GM23338 (cell line): ENCODE data around the gene FKBP8. TPM values are rescaled to one million over a fixed set of nuclear protein-coding genes. Genes with fewer than 3 reads are reported as not detected.
"Not testable (repeated sequence)": the region's sequence is repeated elsewhere in the genome, so short reads cannot be mapped to it uniquely, and the experiment has no call there.

Experiments
- ATAC-seq: fragments of 200-7000 bp; cut with Tn5 transposase; 3 replicates; pipeline ENCODE4 v1.9.1; 2020
- DNase-seq: peaks from one replicate; pipeline ENCODE4 v3.0.0-alpha.2; 2015; ENCODE audit warnings: low spot score
- H2AFZ ChIP-seq: fragments of 200-600 bp; sonication (generic); 2 replicates; pipeline ENCODE4 v1.8.0; 2016; ENCODE audit warnings: antibody characterized with exemption, mild to moderate bottlenecking, moderate library complexity
- H3F3A ChIP-seq: fragments of 200-600 bp; sonication (generic); replicated peaks from 2 replicates; pipeline ENCODE4 v1.8.0; 2017; ENCODE audit warnings: antibody characterized with exemption, mixed run types, low read depth
- H3K27ac ChIP-seq: fragments of 200-600 bp; sonication (generic); 2 replicates; pipeline ENCODE4 v1.6.1; 2016; ENCODE audit warnings: low read depth
- H3K27me3 ChIP-seq: fragments of 200-600 bp; sonication (generic); 2 replicates; pipeline ENCODE4 v1.8.0; 2016; ENCODE audit warnings: mild to moderate bottlenecking, mixed run types, moderate library complexity; ENCODE audit not compliant: insufficient read depth
- H3K36me3 ChIP-seq: fragments of 200-600 bp; sonication (generic); 2 replicates; pipeline ENCODE4 v1.8.0; 2016; ENCODE audit warnings: mild to moderate bottlenecking; ENCODE audit not compliant: insufficient read depth
- H3K4me1 ChIP-seq: fragments of 200-600 bp; sonication (generic); 2 replicates; pipeline ENCODE4 v1.8.0; 2016; ENCODE audit warnings: mild to moderate bottlenecking, moderate library complexity; ENCODE audit not compliant: insufficient read depth
- H3K4me2 ChIP-seq: fragments of 200-600 bp; sonication (generic); 2 replicates; pipeline ENCODE4 v1.7.1; 2017; ENCODE audit warnings: mixed run types
- H3K4me3 ChIP-seq: fragments of 200-600 bp; sonication (generic); 2 replicates; pipeline ENCODE4 v1.6.1; 2016; ENCODE audit warnings: mixed run types
- H3K79me2 ChIP-seq: fragments of 200-600 bp; sonication (generic); replicated peaks from 2 replicates; pipeline ENCODE4 v1.8.0; 2017; ENCODE audit warnings: mild to moderate bottlenecking; ENCODE audit not compliant: insufficient read depth
- H3K9me2 ChIP-seq: fragments of 200-600 bp; sonication (generic); 2 replicates; pipeline ENCODE4 v1.8.0; 2017; ENCODE audit not compliant: insufficient read depth
- H4K20me1 ChIP-seq: fragments of 200-600 bp; sonication (generic); replicated peaks from 2 replicates; pipeline ENCODE4 v1.8.0; 2017; ENCODE audit warnings: mild to moderate bottlenecking; ENCODE audit not compliant: insufficient read depth
- H3K27ac Mint-ChIP-seq: 2 replicates; pipeline ENCODE4 v1.8.0; 2020; ENCODE audit warnings: inconsistent platforms, mild to moderate bottlenecking, moderate library complexity, mixed read lengths
- H3K27me3 Mint-ChIP-seq: 3 replicates; pipeline ENCODE4 v1.8.0; 2022; ENCODE audit warnings: low read depth, mild to moderate bottlenecking, moderate library complexity, mixed read lengths, inconsistent platforms; ENCODE audit not compliant: insufficient read depth, poor library complexity
- H3K36me3 Mint-ChIP-seq: 3 replicates; pipeline ENCODE4 v1.8.0; 2021; ENCODE audit warnings: low read depth, mild to moderate bottlenecking, inconsistent platforms, moderate library complexity, mixed read lengths
- H3K4me1 Mint-ChIP-seq: 3 replicates; pipeline ENCODE4 v1.8.0; 2020; ENCODE audit warnings: mild to moderate bottlenecking, inconsistent platforms, mixed read lengths
- H3K4me3 Mint-ChIP-seq: 3 replicates; pipeline ENCODE4 v1.8.0; 2021; ENCODE audit warnings: moderate library complexity, mild to moderate bottlenecking, inconsistent platforms, mixed read lengths
- H3K9me3 Mint-ChIP-seq: 3 replicates; pipeline ENCODE4 v1.8.0; 2020; ENCODE audit warnings: moderate library complexity, mild to moderate bottlenecking, inconsistent platforms, mixed read lengths
- CREB1 ChIP-seq: fragments of 250-450 bp; sonication (Bioruptor Pico); IDR thresholded peaks from 2 replicates; pipeline ENCODE4 v1.5.0; 2020; ENCODE audit warnings: low read depth, mild to moderate bottlenecking, moderate library complexity
- JUNB ChIP-seq: IDR thresholded peaks from one replicate; pipeline ENCODE4 v1.6.1; 2016; ENCODE audit warnings: antibody characterized with exemption; ENCODE audit not compliant: unreplicated experiment
- STAT1 ChIP-seq: IDR thresholded peaks from one replicate; pipeline ENCODE4 v1.6.1; 2016; ENCODE audit warnings: antibody characterized with exemption; ENCODE audit not compliant: unreplicated experiment
- ZNF462 ChIP-seq: fragments of 250-450 bp; sonication (Bioruptor Pico); IDR thresholded peaks from 2 replicates; pipeline ENCODE4 v1.5.0; 2020; ENCODE audit warnings: mild to moderate bottlenecking, moderate library complexity
- polyA plus RNA-seq: library from polyadenylated mRNA; unstranded; fragments of >200 nt; fragmentation: Nextera tagmentation; extraction: Ambion mirVana; gene quantifications from 2 replicates; pipeline ENCODE4 v1.2.1, GENCODE V29; 2016
- total RNA-seq: library from RNA; depleted of rRNA; stranded (reverse); fragments of >200 nt; shearing (Covaris generic); gene quantifications from 2 replicates; pipeline ENCODE4 v1.2.3, GENCODE V29; 2014
- TF ChIP-seq, protein P1 (sequence below), 2 experiments: fragments of 200-600 bp in 1 of 2; sonication (generic) in 1 of 2; conservative IDR thresholded peaks; 2 replicates each; pipeline versions ENCODE4 v1.5.1 to v1.6.1; 2016 to 2017; ENCODE audit warnings: antibody characterized with exemption in 2 of 2, low read depth in 2 of 2, mild to moderate bottlenecking in 2 of 2, moderate library complexity in 1 of 2

FKBP8 gene
- total and polyA plus RNA-seq, 2 experiments from 2014 or later, result 158 to 367 TPM

DNA sequence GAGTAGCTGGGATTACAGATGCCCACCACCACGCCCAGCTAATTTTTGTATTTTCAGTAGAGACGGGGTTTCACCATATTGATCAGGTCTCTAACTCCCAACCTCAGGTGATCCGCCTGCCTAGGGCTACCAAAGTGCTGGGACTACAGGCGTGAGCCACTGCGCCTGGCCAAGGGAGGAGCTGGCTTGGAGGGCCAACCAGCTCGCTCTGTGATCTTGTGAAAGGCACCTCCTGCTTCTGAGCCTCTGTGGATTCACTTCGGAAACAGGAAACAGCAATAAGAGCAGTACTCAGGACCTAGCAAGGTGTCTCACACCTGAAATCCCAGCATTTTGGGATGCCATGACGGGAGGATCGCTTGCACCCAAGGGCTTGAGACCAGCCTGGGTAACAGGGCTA is 19.5 kb downstream of the FKBP8 start (continued):
- TF ChIP-seq ZNF462 (no peak), CREB1 (CRISPR knock-in tag) (no peak), JUNB (no peak), STAT1 (no peak)
- TF ChIP-seq, protein P1, sequence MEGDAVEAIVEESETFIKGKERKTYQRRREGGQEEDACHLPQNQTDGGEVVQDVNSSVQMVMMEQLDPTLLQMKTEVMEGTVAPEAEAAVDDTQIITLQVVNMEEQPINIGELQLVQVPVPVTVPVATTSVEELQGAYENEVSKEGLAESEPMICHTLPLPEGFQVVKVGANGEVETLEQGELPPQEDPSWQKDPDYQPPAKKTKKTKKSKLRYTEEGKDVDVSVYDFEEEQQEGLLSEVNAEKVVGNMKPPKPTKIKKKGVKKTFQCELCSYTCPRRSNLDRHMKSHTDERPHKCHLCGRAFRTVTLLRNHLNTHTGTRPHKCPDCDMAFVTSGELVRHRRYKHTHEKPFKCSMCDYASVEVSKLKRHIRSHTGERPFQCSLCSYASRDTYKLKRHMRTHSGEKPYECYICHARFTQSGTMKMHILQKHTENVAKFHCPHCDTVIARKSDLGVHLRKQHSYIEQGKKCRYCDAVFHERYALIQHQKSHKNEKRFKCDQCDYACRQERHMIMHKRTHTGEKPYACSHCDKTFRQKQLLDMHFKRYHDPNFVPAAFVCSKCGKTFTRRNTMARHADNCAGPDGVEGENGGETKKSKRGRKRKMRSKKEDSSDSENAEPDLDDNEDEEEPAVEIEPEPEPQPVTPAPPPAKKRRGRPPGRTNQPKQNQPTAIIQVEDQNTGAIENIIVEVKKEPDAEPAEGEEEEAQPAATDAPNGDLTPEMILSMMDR (conservative IDR thresholded peaks at IDR 0.05; ENCODE audit: low read depth in 2 of 2), result no peak

DNA sequence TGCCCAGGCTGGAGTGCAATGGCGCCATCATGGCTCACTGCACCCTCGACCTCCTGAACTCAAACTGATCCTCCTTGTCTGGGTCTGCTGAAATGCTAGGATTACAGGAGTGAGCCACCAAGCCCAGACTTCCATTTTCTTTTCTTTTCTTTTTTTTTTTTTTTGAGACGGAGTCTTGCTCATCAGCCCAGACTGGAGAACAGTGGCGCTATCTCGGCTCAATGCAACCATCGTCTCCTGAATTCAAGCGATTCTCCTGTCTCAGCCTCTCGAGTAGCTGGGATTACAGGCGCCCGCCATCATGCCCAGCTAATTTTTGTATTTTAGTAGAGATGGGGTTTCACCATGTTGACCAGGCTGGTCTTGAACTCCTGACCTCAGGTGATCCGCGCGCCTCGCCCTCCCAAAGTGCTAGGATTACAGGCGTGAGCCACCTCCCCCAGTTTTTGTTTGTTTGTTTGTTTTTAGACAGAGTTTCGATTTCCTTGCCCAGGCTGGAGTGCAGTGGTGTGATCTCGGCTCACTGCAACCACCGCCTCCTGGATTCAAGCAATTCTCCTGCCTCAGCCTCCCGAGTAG is 20.4 kb downstream of the FKBP8 start:
- not testable (repeated sequence) for H3K36me3 Mint-ChIP-seq, H3K4me1 Mint-ChIP-seq, H3K4me2 ChIP-seq, H3K9me2 ChIP-seq, H3K4me3 ChIP-seq, H3K4me1 ChIP-seq, H2AFZ ChIP-seq, DNase-seq, H3K36me3 ChIP-seq, ATAC-seq, H3K27ac ChIP-seq, H3K27me3 ChIP-seq, H3K9me3 Mint-ChIP-seq
- peaks cover 12% of the 10 kb centered on the region for H3F3A ChIP-seq
- peaks cover 22% of the 10 kb centered on the region for H4K20me1 ChIP-seq
- Mint-ChIP-seq H3K27ac (peak overlapping the region; percentile 96), H3K27me3 (peaks cover 12% of the 10 kb centered on the region), H3K4me3 (peak overlapping the region; percentile 90; the same call in 1 of the 3 replicates)
- peaks cover 30% of the 10 kb centered on the region for H3K79me2 ChIP-seq
